Measurements from ENCODE around the gene MIA2.

Gene MIA2

GRCh38 chr14:39395555-39396254, 162.0 kb downstream of the MIA2 start:
- DNase-seq = no peak

- DNase-seq = no peak
Measured at GRCh38 chr14:39396448-39396847, 162.7 kb downstream of the MIA2 start.

- no peak for DNase-seq
Measured at GRCh38 chr14:39398382-39398781, 164.7 kb downstream of the MIA2 start.

- DNase-seq = no peak
Measured at GRCh38 chr14:39406560-39406959, 172.8 kb downstream of the MIA2 start.

GRCh38 chr14:39416072-39416471, 182.4 kb downstream of the MIA2 start:
- DNase-seq = no peak

- DNase-seq = no peak
Measured at GRCh38 chr14:39417014-39417413, 183.3 kb downstream of the MIA2 start.

GRCh38 chr14:39419272-39419671, 185.6 kb downstream of the MIA2 start:
- no peak for DNase-seq

- no peak for DNase-seq
Measured at GRCh38 chr14:39422243-39422642, 188.5 kb downstream of the MIA2 start.

GRCh38 chr14:39423793-39424192, 190.1 kb downstream of the MIA2 start:
- DNase-seq = no peak

- no peak for DNase-seq
Measured at GRCh38 chr14:39425947-39426346, 192.2 kb downstream of the MIA2 start.

- no peak for DNase-seq
Measured at GRCh38 chr14:39426605-39427004, 192.9 kb downstream of the MIA2 start.

- DNase-seq = no peak
Measured at GRCh38 chr14:39428118-39428517, 194.4 kb downstream of the MIA2 start.

- DNase-seq = no peak
Measured at GRCh38 chr14:39430762-39431415, 197.2 kb downstream of the MIA2 start.

- peak; percentile 25 for DNase-seq
Measured at GRCh38 chr14:39431416-39432178, 197.9 kb downstream of the MIA2 start.

- peak; percentile 93 for DNase-seq
Measured at GRCh38 chr14:39432179-39432618, 198.5 kb downstream of the MIA2 start, which contains the start of gene FBXO33. Gene FBXO33 (minus strand): TSS chr14:39432433. CDS start chr14:39432162, 271 bp downstream.

- DNase-seq = peak; percentile 81
Measured at GRCh38 chr14:39432619-39433451, 199.1 kb downstream of the MIA2 start.

GRCh38 chr14:39433452-39433813, 199.7 kb downstream of the MIA2 start:
- DNase-seq = no peak

- no peak for DNase-seq
Measured at GRCh38 chr14:39434401-39434800, 200.7 kb downstream of the MIA2 start.

- DNase-seq = no peak
Measured at GRCh38 chr14:39435241-39435640, 201.5 kb downstream of the MIA2 start.
